ENCODE measurements around the gene PTPN1.

PTPN1 gene

DNA sequence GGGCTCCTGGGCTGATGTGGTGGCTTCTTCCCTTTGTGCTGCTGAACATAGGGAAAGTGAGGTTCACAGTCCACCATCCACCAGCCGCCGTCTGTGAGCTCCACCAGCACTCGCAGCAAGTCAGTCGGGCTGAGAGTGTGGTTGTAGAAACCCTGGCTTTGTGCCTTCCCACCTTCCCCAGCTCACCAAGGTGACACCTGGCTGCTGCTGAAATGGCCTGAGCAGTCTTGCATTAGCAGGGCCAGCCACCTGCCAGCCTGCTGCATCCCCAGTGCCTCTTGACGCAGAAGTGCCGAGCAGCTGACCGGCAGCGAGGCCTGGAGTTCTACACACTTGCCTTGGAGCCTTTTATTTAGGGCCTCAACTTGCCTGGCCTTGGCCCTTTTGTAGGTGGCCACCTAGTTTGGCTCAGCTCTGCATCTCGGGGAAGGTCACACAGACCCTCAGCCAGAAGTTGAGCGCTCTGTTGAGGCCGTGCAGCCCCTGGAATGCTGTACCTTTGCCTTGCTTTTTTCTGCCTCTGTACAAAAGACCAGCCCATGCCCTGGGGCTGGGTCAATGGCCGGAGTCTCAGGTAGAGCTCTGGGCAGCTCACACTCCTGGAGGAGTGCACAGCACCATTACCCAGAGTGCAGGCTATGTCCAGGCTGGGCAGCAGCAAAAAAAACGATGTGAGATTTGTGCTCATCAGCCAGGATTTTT is 76.5 kb downstream of the PTPN1 start:
- TF ChIP-seq YY1 (tag by site-specific recombination; IDR thresholded peaks at IDR 0.05) = no peak
- no peak for TF ChIP-seq ZIC2 (tag by site-specific recombination; IDR thresholded peaks at IDR 0.05)
- TF ChIP-seq ZNF707 (tag by site-specific recombination; IDR thresholded peaks at IDR 0.05) = no peak
- TF ChIP-seq, protein P1, sequence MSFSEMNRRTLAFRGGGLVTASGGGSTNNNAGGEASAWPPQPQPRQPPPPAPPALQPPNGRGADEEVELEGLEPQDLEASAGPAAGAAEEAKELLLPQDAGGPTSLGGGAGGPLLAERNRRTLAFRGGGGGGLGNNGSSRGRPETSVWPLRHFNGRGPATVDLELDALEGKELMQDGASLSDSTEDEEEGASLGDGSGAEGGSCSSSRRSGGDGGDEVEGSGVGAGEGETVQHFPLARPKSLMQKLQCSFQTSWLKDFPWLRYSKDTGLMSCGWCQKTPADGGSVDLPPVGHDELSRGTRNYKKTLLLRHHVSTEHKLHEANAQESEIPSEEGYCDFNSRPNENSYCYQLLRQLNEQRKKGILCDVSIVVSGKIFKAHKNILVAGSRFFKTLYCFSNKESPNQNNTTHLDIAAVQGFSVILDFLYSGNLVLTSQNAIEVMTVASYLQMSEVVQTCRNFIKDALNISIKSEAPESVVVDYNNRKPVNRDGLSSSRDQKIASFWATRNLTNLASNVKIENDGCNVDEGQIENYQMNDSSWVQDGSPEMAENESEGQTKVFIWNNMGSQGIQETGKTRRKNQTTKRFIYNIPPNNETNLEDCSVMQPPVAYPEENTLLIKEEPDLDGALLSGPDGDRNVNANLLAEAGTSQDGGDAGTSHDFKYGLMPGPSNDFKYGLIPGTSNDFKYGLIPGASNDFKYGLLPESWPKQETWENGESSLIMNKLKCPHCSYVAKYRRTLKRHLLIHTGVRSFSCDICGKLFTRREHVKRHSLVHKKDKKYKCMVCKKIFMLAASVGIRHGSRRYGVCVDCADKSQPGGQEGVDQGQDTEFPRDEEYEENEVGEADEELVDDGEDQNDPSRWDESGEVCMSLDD (tag by site-specific recombination; IDR thresholded peaks at IDR 0.05) = no peak
- no peak for TF ChIP-seq ZNF658 (tag by site-specific recombination; IDR thresholded peaks at IDR 0.05)
- no peak for TF ChIP-seq ZNF521 (tag by site-specific recombination; IDR thresholded peaks at IDR 0.05)
- TF ChIP-seq ZNF843 (tag by site-specific recombination; IDR thresholded peaks at IDR 0.05) = no peak
- no peak for TF ChIP-seq ZNF404 (tag by site-specific recombination; IDR thresholded peaks at IDR 0.05)
- no peak for TF ChIP-seq ZNF76 (tag by site-specific recombination; IDR thresholded peaks at IDR 0.05; ENCODE audit: borderline replicate concordance, low read depth)
- TF ChIP-seq, protein P2, sequence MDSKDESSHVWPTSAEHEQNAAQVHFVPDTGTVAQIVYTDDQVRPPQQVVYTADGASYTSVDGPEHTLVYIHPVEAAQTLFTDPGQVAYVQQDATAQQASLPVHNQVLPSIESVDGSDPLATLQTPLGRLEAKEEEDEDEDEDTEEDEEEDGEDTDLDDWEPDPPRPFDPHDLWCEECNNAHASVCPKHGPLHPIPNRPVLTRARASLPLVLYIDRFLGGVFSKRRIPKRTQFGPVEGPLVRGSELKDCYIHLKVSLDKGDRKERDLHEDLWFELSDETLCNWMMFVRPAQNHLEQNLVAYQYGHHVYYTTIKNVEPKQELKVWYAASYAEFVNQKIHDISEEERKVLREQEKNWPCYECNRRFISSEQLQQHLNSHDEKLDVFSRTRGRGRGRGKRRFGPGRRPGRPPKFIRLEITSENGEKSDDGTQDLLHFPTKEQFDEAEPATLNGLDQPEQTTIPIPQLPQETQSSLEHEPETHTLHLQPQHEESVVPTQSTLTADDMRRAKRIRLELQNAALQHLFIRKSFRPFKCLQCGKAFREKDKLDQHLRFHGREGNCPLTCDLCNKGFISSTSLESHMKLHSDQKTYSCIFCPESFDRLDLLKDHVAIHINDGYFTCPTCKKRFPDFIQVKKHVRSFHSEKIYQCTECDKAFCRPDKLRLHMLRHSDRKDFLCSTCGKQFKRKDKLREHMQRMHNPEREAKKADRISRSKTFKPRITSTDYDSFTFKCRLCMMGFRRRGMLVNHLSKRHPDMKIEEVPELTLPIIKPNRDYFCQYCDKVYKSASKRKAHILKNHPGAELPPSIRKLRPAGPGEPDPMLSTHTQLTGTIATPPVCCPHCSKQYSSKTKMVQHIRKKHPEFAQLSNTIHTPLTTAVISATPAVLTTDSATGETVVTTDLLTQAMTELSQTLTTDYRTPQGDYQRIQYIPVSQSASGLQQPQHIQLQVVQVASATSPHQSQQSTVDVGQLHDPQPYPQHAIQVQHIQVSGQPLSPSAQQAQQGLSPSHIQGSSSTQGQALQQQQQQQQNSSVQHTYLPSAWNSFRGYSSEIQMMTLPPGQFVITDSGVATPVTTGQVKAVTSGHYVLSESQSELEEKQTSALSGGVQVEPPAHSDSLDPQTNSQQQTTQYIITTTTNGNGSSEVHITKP (tag by site-specific recombination; IDR thresholded peaks at IDR 0.05) = no peak
- TF ChIP-seq ZNF140 (tag by site-specific recombination; IDR thresholded peaks at IDR 0.05) = no peak
- H3K36me3 ChIP-seq (ENCODE audit: control insufficient read depth in 2 of 2, insufficient read depth in 1 of 2, low read length in 2 of 2) = peaks cover 0 to 54% of the 10 kb centered on the region in 2 experiments; a peak in 1 of 3 replicates
- no peak overlapping the region for H3K4me3 ChIP-seq (ENCODE audit: low read depth, low read length)
- H3K9me3 ChIP-seq (ENCODE audit: control insufficient read depth, insufficient read depth, low read depth, low read length) = no peaks in the 10 kb centered on the region
- no peaks in the 10 kb centered on the region for H3K4me1 ChIP-seq (ENCODE audit: control insufficient read depth, insufficient read depth, low read length)
- no peak overlapping the region for H3K27ac ChIP-seq (ENCODE audit: extremely low read depth, low read depth, low read length)
- CTCF ChIA-PET = interaction anchor here (0.6 to 2.2 kb wide), 12 partner anchors 9 to 542 kb away, joined by 3 to 12 read pairs (median 4); no protein-coding TSS in a partner anchor
- POLR2A ChIA-PET = no interaction called here

DNA sequence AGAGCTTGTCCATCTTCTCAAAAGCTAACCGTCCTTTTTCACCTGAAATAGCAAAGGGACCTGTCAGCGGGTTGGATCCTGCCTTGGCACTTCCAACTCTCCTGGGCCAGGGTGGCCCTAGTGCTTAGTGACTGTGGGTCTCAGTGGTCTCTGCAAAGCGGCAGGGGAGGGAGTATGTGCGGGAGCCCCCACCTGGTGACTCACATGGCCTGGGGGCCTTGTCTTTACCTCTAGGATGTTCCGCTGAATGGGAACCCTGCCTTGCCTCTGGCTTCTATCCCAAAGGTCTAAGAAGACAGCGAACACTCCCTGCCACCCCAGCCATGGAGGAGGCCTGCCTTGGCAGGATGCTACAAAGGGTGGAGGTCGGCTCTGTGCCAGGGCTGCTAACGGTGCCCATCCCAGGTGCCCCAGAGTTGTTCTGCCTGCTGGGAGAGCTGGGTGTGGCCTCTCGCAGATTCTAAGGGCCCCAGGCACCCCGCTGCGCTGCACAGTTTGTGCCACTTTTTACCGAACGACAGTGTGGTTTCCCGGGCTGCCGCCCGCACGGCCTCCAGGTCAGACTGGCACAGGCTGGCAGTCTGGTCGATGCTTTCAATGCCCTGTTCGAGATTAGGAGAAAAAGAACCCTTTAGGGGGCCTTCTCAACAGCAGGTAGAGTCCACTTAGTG is 77.2 kb downstream of the PTPN1 start:
- H3K36me3 ChIP-seq (ENCODE audit: control insufficient read depth in 2 of 2, insufficient read depth in 1 of 2, low read length in 2 of 2) = peaks cover 0 to 46% of the 10 kb centered on the region in 2 experiments; a peak in 1 of 3 replicates
- ChIA-PET CTCF (interaction anchor here (0.6 to 2.1 kb wide), 20 partner anchors 8 to 542 kb away, joined by 3 to 11 read pairs (median 4); no protein-coding TSS in a partner anchor), POLR2A (interaction anchor here (0.6 kb wide), 1 partner anchor 107 kb away, joined by 3 read pairs; no protein-coding TSS in a partner anchor)
- no peak overlapping the region for H3K27ac ChIP-seq (ENCODE audit: extremely low read depth, low read depth, low read length)
- H3K4me3 ChIP-seq (ENCODE audit: low read depth, low read length) = no peak overlapping the region
- no peaks in the 10 kb centered on the region for H3K9me3 ChIP-seq (ENCODE audit: control insufficient read depth, insufficient read depth, low read depth, low read length)
- H3K4me1 ChIP-seq (ENCODE audit: control insufficient read depth, insufficient read depth, low read length) = no peaks in the 10 kb centered on the region
- TF ChIP-seq BCL11A (tag by site-specific recombination; IDR thresholded peaks at IDR 0.05; ENCODE audit: low read depth) (no peak), SP3 (tag by site-specific recombination; IDR thresholded peaks at IDR 0.05) (no peak), ZNF670 (tag by site-specific recombination; IDR thresholded peaks at IDR 0.05; ENCODE audit: low read depth) (no peak), ZNF701 (tag by site-specific recombination; IDR thresholded peaks at IDR 0.05) (no peak), ZBTB8A (tag by site-specific recombination; IDR thresholded peaks at IDR 0.05) (no peak), ZNF530 (tag by site-specific recombination; IDR thresholded peaks at IDR 0.05; ENCODE audit: low read depth) (no peak), ZNF146 (tag by site-specific recombination; IDR thresholded peaks at IDR 0.05) (no peak), ZNF138 (tag by site-specific recombination; IDR thresholded peaks at IDR 0.05; ENCODE audit: borderline replicate concordance) (no peak), ZNF768 (tag by site-specific recombination; IDR thresholded peaks at IDR 0.05) (no peak), ZNF211 (tag by site-specific recombination; IDR thresholded peaks at IDR 0.05; ENCODE audit: low read depth) (no peak), ZNF114 (tag by site-specific recombination; IDR thresholded peaks at IDR 0.05) (no peak), ZNF624 (tag by site-specific recombination; IDR thresholded peaks at IDR 0.05) (no peak), IKZF3 (tag by site-specific recombination; IDR thresholded peaks at IDR 0.05) (no peak), ZNF548 (tag by site-specific recombination; IDR thresholded peaks at IDR 0.05) (no peak)
- TF ChIP-seq, protein P3, sequence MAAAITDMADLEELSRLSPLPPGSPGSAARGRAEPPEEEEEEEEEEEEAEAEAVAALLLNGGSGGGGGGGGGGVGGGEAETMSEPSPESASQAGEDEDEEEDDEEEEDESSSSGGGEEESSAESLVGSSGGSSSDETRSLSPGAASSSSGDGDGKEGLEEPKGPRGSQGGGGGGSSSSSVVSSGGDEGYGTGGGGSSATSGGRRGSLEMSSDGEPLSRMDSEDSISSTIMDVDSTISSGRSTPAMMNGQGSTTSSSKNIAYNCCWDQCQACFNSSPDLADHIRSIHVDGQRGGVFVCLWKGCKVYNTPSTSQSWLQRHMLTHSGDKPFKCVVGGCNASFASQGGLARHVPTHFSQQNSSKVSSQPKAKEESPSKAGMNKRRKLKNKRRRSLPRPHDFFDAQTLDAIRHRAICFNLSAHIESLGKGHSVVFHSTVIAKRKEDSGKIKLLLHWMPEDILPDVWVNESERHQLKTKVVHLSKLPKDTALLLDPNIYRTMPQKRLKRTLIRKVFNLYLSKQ (tag by site-specific recombination; IDR thresholded peaks at IDR 0.05; ENCODE audit: borderline replicate concordance) = no peak
